Measurements from ENCODE around the gene KCNK4. TPM values are rescaled to one million over a fixed set of nuclear protein-coding genes. Genes with fewer than 3 reads are reported as not detected.
A peak's percentile ranks its signal among the peaks of the same experiment; 100 is the strongest.

KCNK4 gene
- total and polyA plus RNA-seq, 4 donors: 0.09 TPM; not detected in 3

DNA sequence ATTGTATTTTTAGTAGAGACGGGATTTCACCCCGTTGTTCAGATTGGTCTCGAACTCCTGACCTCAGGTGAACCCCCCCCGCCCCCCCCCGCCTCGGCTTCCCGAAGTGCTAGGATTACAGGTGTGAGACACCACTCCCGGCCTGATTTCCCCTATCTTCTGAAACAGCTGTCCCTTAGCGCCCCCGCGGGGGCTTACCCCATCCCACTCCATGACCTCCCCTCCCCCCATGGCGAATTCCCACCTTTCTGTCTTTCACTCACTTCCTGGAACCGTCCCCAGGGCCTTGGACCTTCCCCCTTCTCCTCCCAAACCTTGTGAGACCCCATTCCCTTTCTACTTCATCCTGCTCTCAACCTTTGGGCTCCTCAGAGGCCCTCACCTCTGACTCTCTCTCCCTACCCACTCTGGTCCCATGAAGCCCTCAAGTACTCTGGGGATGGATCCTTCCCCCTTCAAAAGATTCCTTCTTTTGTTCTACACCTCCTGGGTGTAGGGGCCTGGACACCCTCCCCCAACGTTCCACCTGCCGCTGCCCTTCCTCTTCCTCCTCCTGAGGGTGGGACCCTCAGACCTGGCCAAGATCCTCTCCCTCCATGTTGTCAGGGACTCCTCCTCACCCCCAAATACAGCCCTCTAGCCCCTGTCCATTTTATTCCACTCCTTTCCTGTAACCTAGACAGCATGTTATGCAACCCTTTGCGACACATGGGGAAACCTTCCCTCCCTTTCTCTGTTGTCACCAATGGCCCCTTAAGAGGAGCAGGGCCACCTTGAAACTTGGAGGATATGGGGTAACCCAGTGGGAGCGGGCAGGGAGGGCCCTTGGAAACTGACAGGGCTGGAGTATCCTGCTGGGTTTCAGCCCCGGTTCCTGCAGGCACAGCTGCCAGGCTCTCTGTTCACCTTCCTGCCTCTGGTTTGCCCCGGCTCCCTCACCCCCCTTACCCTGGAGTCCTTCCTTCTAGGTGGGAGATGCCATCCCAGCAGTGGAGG is 28.0 kb downstream of the KCNK4 start:
- 11 to 18% methylated on average over 18 of the region's 19 CpGs for WGBS, 2 donors
- Histone ChIP-seq H3K36me3 (ENCODE audit: control insufficient read depth in 4 of 4, insufficient read depth in 4 of 4, low read length in 4 of 4) (peaks cover 0 to 37% (median 5%) of the 10 kb centered on the region in 4 donors), H3K9me3 (ENCODE audit: control insufficient read depth in 4 of 4, insufficient read depth in 3 of 4, low read length in 3 of 4) (no peaks in the 10 kb centered on the region), H3K4me3 (peak overlapping the region; percentile 73), H3K4me1 (ENCODE audit: control insufficient read depth in 5 of 5, insufficient read depth in 5 of 5, low read length in 5 of 5) (peaks cover 0 to 16% (median 3%) of the 10 kb centered on the region in 5 donors), H3K27ac (ENCODE audit: low read depth in 1 of 2, low read length in 1 of 2) (peak overlapping the region; percentile 93 to 97), H3K27me3 (ENCODE audit: control insufficient read depth in 3 of 3, insufficient read depth in 3 of 3, low read length in 2 of 3) (no peaks in the 10 kb centered on the region), H3K9ac (ENCODE audit: insufficient read depth in 1 of 2, low read length in 2 of 2) (peak overlapping the region in 1 of 2 donors; percentile 75)
- no peak for ATAC-seq (ENCODE audit: insufficient read depth, low FRiP score)
- TF ChIP-seq, protein P1, sequence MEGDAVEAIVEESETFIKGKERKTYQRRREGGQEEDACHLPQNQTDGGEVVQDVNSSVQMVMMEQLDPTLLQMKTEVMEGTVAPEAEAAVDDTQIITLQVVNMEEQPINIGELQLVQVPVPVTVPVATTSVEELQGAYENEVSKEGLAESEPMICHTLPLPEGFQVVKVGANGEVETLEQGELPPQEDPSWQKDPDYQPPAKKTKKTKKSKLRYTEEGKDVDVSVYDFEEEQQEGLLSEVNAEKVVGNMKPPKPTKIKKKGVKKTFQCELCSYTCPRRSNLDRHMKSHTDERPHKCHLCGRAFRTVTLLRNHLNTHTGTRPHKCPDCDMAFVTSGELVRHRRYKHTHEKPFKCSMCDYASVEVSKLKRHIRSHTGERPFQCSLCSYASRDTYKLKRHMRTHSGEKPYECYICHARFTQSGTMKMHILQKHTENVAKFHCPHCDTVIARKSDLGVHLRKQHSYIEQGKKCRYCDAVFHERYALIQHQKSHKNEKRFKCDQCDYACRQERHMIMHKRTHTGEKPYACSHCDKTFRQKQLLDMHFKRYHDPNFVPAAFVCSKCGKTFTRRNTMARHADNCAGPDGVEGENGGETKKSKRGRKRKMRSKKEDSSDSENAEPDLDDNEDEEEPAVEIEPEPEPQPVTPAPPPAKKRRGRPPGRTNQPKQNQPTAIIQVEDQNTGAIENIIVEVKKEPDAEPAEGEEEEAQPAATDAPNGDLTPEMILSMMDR (IDR thresholded peaks at IDR 0.05; ENCODE audit: control extremely low read depth, extremely low read depth): no peak
- no peak for DNase-seq

DNA sequence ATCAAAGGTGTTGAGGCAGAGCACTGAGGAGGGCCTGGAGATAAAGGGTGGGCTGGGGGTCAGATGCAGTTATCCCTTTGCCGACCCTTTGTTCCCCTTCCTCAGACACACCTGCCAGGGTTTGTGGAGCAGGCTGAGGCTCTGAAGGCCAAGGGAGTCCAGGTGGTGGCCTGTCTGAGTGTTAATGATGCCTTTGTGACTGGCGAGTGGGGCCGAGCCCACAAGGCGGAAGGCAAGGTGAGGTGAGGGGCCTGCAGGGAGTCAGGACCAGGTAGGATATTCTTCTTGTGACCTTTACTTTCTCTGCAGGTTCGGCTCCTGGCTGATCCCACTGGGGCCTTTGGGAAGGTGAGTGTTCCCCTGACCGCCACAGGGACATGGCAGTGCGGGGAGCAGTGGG is 29.5 kb downstream of the KCNK4 start:
- TF ChIP-seq, protein P1 (IDR thresholded peaks at IDR 0.05; ENCODE audit: control extremely low read depth, extremely low read depth): no peak
- Histone ChIP-seq H3K9ac (ENCODE audit: insufficient read depth in 1 of 2, low read length in 2 of 2) (no peak overlapping the region), H3K4me3 (no peak overlapping the region), H3K9me3 (ENCODE audit: control insufficient read depth in 4 of 4, insufficient read depth in 3 of 4, low read length in 3 of 4) (no peaks in the 10 kb centered on the region), H3K4me1 (ENCODE audit: control insufficient read depth in 5 of 5, insufficient read depth in 5 of 5, low read length in 5 of 5) (peaks cover 0 to 16% (median 3%) of the 10 kb centered on the region in 5 donors), H3K27me3 (ENCODE audit: control insufficient read depth in 3 of 3, insufficient read depth in 3 of 3, low read length in 2 of 3) (no peaks in the 10 kb centered on the region), H3K27ac (ENCODE audit: low read depth in 1 of 2, low read length in 1 of 2) (peak overlapping the region in 1 of 2 donors; percentile 80), H3K36me3 (ENCODE audit: control insufficient read depth in 4 of 4, insufficient read depth in 4 of 4, low read length in 4 of 4) (peaks cover 0 to 23% (median under 1%) of the 10 kb centered on the region in 4 donors)
- DNase-seq (no peak), ATAC-seq (ENCODE audit: insufficient read depth, low FRiP score) (no peak)
- WGBS, 2 donors: 92 to 96% methylated on average over 7 of the region's 7 CpGs

DNA sequence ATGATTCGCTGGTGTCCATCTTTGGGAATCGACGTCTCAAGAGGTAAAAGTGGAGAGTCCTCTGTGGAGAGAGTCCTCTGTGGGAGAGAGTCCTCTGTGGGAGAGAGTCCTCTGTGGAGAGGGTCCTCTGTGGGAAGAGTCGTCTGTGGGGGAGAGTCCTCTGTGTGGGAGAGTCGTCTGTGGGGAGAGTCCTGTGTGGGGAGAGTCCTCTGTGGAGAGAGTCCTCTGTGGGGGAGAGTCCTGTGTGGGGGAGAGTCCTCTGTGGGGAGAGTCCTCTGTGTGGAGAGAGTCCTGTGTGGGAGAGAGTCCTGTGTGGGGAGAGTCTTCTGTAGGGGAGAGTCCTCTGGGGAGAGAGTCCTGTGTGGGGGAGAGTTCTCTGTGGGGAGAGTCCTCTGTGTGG is 29.9 kb downstream of the KCNK4 start:
- Histone ChIP-seq H3K4me1 (ENCODE audit: control insufficient read depth in 5 of 5, insufficient read depth in 5 of 5, low read length in 5 of 5) (peaks cover 0 to 16% (median 3%) of the 10 kb centered on the region in 5 donors), H3K36me3 (ENCODE audit: control insufficient read depth in 4 of 4, insufficient read depth in 4 of 4, low read length in 4 of 4) (peaks cover 0 to 21% (median under 1%) of the 10 kb centered on the region in 4 donors), H3K9ac (ENCODE audit: insufficient read depth in 1 of 2, low read length in 2 of 2) (no peak overlapping the region), H3K4me3 (no peak overlapping the region), H3K27ac (ENCODE audit: low read depth in 1 of 2, low read length in 1 of 2) (peak overlapping the region in 1 of 2 donors; percentile 80), H3K27me3 (ENCODE audit: control insufficient read depth in 3 of 3, insufficient read depth in 3 of 3, low read length in 2 of 3) (no peaks in the 10 kb centered on the region), H3K9me3 (ENCODE audit: control insufficient read depth in 4 of 4, insufficient read depth in 3 of 4, low read length in 3 of 4) (no peaks in the 10 kb centered on the region)
- 71 to 92% methylated on average over 5 of the region's 5 CpGs for WGBS, 2 donors
- DNase-seq: no peak
- TF ChIP-seq, protein P1 (IDR thresholded peaks at IDR 0.05; ENCODE audit: control extremely low read depth, extremely low read depth): no peak
- no peak for ATAC-seq (ENCODE audit: insufficient read depth, low FRiP score)

Measured in lung (tissue), 12 donors.